ENCODE data around the gene TRAF3.

The TRAF3 gene

GRCh38 chr14:102789349-102789748, 12.1 kb downstream of the TRAF3 start:
- no peak for TF ChIP-seq CTCF (conservative IDR thresholded peaks at IDR 0.05; ENCODE audit: low read depth, low read length)
- no peak overlapping the region for H3K4me3 ChIP-seq (ENCODE audit: low read length)
- DNase-seq (ENCODE audit: low read depth), result no peak

- no peak for DNase-seq (ENCODE audit: low read depth)
- no peak overlapping the region for H3K4me3 ChIP-seq (ENCODE audit: low read length)
- no peak for TF ChIP-seq CTCF (conservative IDR thresholded peaks at IDR 0.05; ENCODE audit: low read depth, low read length)
Observed at GRCh38 chr14:102793531-102794328, 16.5 kb downstream of the TRAF3 start.

GRCh38 chr14:102795060-102795925, 18.0 kb downstream of the TRAF3 start:
- DNase-seq (ENCODE audit: low read depth), result peak; percentile 90
- peak overlapping the region; percentile 11 for H3K4me3 ChIP-seq (ENCODE audit: low read length)
- TF ChIP-seq CTCF (conservative IDR thresholded peaks at IDR 0.05; ENCODE audit: low read depth, low read length), result peak; percentile 64

GRCh38 chr14:102796661-102797190, 19.5 kb downstream of the TRAF3 start:
- no peak for TF ChIP-seq CTCF (conservative IDR thresholded peaks at IDR 0.05; ENCODE audit: low read depth, low read length)
- no peak overlapping the region for H3K4me3 ChIP-seq (ENCODE audit: low read length)
- DNase-seq (ENCODE audit: low read depth), result no peak

- H3K4me3 ChIP-seq (ENCODE audit: low read length), result no peak overlapping the region
- no peak for TF ChIP-seq CTCF (conservative IDR thresholded peaks at IDR 0.05; ENCODE audit: low read depth, low read length)
- DNase-seq (ENCODE audit: low read depth), result no peak
Observed at GRCh38 chr14:102798926-102799325, 21.7 kb downstream of the TRAF3 start.

GRCh38 chr14:102799684-102800562, 22.7 kb downstream of the TRAF3 start:
- DNase-seq (ENCODE audit: low read depth), result no peak
- H3K4me3 ChIP-seq (ENCODE audit: low read length), result no peak overlapping the region
- TF ChIP-seq CTCF (conservative IDR thresholded peaks at IDR 0.05; ENCODE audit: low read depth, low read length), result no peak

Measured in retinal pigment epithelial cell (primary cell).